8988T (cell line): Measurements from ENCODE around the gene EIF2D.

Source experiments
- DNase-seq: peaks from one replicate; pipeline ENCODE4 v3.0.0; 2011

EIF2D gene

GRCh38 chr1:206568779-206569352 is 43.4 kb downstream of the EIF2D start:
- DNase-seq: no peak

GRCh38 chr1:206568256-206568655 is 44.0 kb downstream of the EIF2D start:
- no peak for DNase-seq

- DNase-seq: no peak
Measured at GRCh38 chr1:206566999-206567398, 45.3 kb downstream of the EIF2D start.

- DNase-seq: no peak
Measured at GRCh38 chr1:206565995-206566394, 46.3 kb downstream of the EIF2D start.

- DNase-seq: peak; percentile 47
Measured at GRCh38 chr1:206563367-206564207, 48.7 kb downstream of the EIF2D start.

- no peak for DNase-seq
Measured at GRCh38 chr1:206560007-206560716, 52.1 kb downstream of the EIF2D start.

GRCh38 chr1:206559672-206559995 is 52.6 kb downstream of the EIF2D start:
- DNase-seq: no peak

- no peak for DNase-seq
Measured at GRCh38 chr1:206558794-206559671, 53.2 kb downstream of the EIF2D start.

GRCh38 chr1:206557636-206558473 is 54.4 kb downstream of the EIF2D start:
- no peak for DNase-seq

- peak; percentile 49 for DNase-seq
Measured at GRCh38 chr1:206556750-206557635, 55.3 kb downstream of the EIF2D start.

GRCh38 chr1:206556047-206556749 is 56.1 kb downstream of the EIF2D start:
- DNase-seq: no peak

GRCh38 chr1:206555473-206555935 is 56.8 kb downstream of the EIF2D start:
- no peak for DNase-seq

- no peak for DNase-seq
Measured at GRCh38 chr1:206554701-206555472, 57.4 kb downstream of the EIF2D start.

GRCh38 chr1:206554211-206554610 is 58.1 kb downstream of the EIF2D start:
- DNase-seq: no peak

GRCh38 chr1:206551986-206552326 is 60.3 kb downstream of the EIF2D start:
- DNase-seq: no peak

- no peak for DNase-seq
Measured at GRCh38 chr1:206551296-206551985, 60.8 kb downstream of the EIF2D start.

- DNase-seq: no peak
Measured at GRCh38 chr1:206550446-206550845, 61.8 kb downstream of the EIF2D start.

- DNase-seq: no peak
Measured at GRCh38 chr1:206547104-206547503, 65.2 kb downstream of the EIF2D start.

- no peak for DNase-seq
Measured at GRCh38 chr1:206545351-206545750, 66.9 kb downstream of the EIF2D start.
